Retinal pigment epithelial cell (primary cell): ENCODE measurements around the gene HSPA12A.

Experiments
- DNase-seq: peaks from one replicate; pipeline ENCODE4 v3.0.0-alpha.2; 2010; ENCODE audit warnings: low read depth
- H3K4me3 ChIP-seq: 2 replicates; pipeline ENCODE4 v1.5.1; 2011; ENCODE audit warnings: mild to moderate bottlenecking, low read length, control low read depth, moderate library complexity
- CTCF ChIP-seq: conservative IDR thresholded peaks from 2 replicates; pipeline ENCODE4 v1.5.1; 2011; ENCODE audit warnings: low read depth, low read length, control low read depth, inconsistent platforms

The HSPA12A gene

GRCh38 chr10:116784651-116785050 lies 42.3 kb upstream of the HSPA12A start:
- DNase-seq: no peak
- TF ChIP-seq CTCF: no peak
- no peak overlapping the region for H3K4me3 ChIP-seq

- TF ChIP-seq CTCF: no peak
- H3K4me3 ChIP-seq: no peak overlapping the region
- DNase-seq: no peak
These were observed 41.7 kb upstream of the HSPA12A start for GRCh38 chr10:116784035-116784434.

GRCh38 chr10:116783011-116783655 lies 40.8 kb upstream of the HSPA12A start:
- no peak for DNase-seq
- TF ChIP-seq CTCF: no peak
- no peak overlapping the region for H3K4me3 ChIP-seq

- no peak for DNase-seq
- no peak for TF ChIP-seq CTCF
- no peak overlapping the region for H3K4me3 ChIP-seq
These were observed 39.1 kb upstream of the HSPA12A start for GRCh38 chr10:116781370-116781884.

GRCh38 chr10:116780691-116781205 lies 38.4 kb upstream of the HSPA12A start:
- no peak overlapping the region for H3K4me3 ChIP-seq
- DNase-seq: no peak
- TF ChIP-seq CTCF: no peak

- TF ChIP-seq CTCF: no peak
- H3K4me3 ChIP-seq: no peak overlapping the region
- DNase-seq: no peak
These were observed 36.8 kb upstream of the HSPA12A start for GRCh38 chr10:116779076-116779687.

GRCh38 chr10:116777006-116777405 lies 34.6 kb upstream of the HSPA12A start:
- no peak for TF ChIP-seq CTCF
- no peak for DNase-seq
- H3K4me3 ChIP-seq: no peak overlapping the region
